GM21723 (cell line): ENCODE data around the gene DAZAP2.
"Not testable (repeated sequence)": the region's sequence is repeated elsewhere in the genome, so short reads cannot be mapped to it uniquely, and the experiment has no call there.

Experiments
- ATAC-seq: cut with Tn5 transposase; IDR thresholded peaks from one replicate; pipeline ENCODE4 v1.9.1; 2021; ENCODE audit warnings: mild to moderate bottlenecking, moderate library complexity; ENCODE audit not compliant: unreplicated experiment

The DAZAP2 gene

GRCh38 chr12:51217133-51217967, 21.3 kb upstream of the DAZAP2 start:
- peak; percentile 42 for ATAC-seq

GRCh38 chr12:51217968-51218606, 20.5 kb upstream of the DAZAP2 start, which contains the start of gene POU6F1:
Gene POU6F1 (minus strand): TSS chr12:51218062. CDS start chr12:51206836, 11,226 bp downstream.
- peak; percentile 72 for ATAC-seq

- no peak for ATAC-seq
Measured at GRCh38 chr12:51218607-51219161, 19.9 kb upstream of the DAZAP2 start.

GRCh38 chr12:51219322-51219721, 19.3 kb upstream of the DAZAP2 start:
- no peak for ATAC-seq

- not testable (repeated sequence) for ATAC-seq
Measured at GRCh38 chr12:51219857-51220256, 18.8 kb upstream of the DAZAP2 start.

GRCh38 chr12:51222461-51222860, 16.2 kb upstream of the DAZAP2 start:
- ATAC-seq, result no peak

- no peak for ATAC-seq
Measured at GRCh38 chr12:51224625-51225024, 14.0 kb upstream of the DAZAP2 start.

GRCh38 chr12:51225234-51225633, 13.4 kb upstream of the DAZAP2 start:
- no peak for ATAC-seq

- ATAC-seq, result no peak
Measured at GRCh38 chr12:51225771-51226170, 12.9 kb upstream of the DAZAP2 start.

- ATAC-seq, result not testable (repeated sequence)
Measured at GRCh38 chr12:51227112-51227511, 11.5 kb upstream of the DAZAP2 start.

- no peak for ATAC-seq
Measured at GRCh38 chr12:51227962-51228361, 10.7 kb upstream of the DAZAP2 start.

GRCh38 chr12:51229116-51229809, 9.4 kb upstream of the DAZAP2 start:
- ATAC-seq, result no peak

GRCh38 chr12:51232642-51233041, 6.0 kb upstream of the DAZAP2 start:
- no peak for ATAC-seq

GRCh38 chr12:51234530-51234929, 4.1 kb upstream of the DAZAP2 start:
- ATAC-seq, result no peak

- ATAC-seq, result peak; percentile 13
Measured at GRCh38 chr12:51238037-51238509, 553 bp upstream of the DAZAP2 start.

GRCh38 chr12:51240971-51241370, 2.3 kb downstream of the DAZAP2 start:
- no peak for ATAC-seq

- ATAC-seq, result no peak
Measured at GRCh38 chr12:51242120-51242519, 3.5 kb downstream of the DAZAP2 start.

- ATAC-seq, result no peak
Measured at GRCh38 chr12:51242876-51243275, 4.2 kb downstream of the DAZAP2 start.

GRCh38 chr12:51244269-51244668, 5.6 kb downstream of the DAZAP2 start:
- no peak for ATAC-seq

GRCh38 chr12:51245476-51246253, 7.0 kb downstream of the DAZAP2 start:
- no peak for ATAC-seq
